Measurements from ENCODE around the gene ASCL3.
"Not testable (repeated sequence)": the region's sequence is repeated elsewhere in the genome, so short reads cannot be mapped to it uniquely, and the experiment has no call there.

The ASCL3 gene

DNA sequence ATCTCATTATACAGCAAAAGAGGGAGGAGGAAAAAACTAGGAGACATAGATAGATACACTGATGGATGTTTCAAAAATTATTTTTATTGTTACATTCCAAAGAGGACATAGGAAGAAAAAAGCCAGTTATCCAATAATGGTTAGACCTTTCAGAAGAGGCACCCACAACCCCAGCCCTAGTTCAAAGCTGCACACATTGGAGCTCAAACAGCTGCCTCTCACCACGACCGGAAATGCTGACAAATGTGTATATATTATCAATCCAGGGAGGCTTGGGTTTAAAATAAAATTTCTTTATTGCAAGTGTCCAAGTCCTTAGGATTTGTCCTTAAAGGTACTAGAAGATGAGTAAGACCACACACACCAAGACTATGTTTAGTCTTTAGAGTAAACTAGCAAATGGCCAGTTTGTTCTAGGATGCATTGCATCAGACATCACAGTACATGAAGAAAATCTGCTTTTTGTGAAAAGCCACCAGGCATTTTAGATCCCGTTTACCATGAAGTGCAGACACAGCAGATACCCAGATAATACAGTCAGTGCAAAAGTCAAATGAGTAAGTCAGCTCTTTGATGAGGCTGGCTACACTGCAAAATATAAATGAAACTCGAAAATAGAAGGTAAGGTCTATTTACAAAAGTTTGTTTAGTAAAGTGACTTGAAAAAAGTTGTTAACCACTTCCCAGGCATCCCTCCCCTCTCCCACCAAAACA lies 4.6 kb upstream of the ASCL3 start:
- DNase-seq (ENCODE audit: low read depth, low spot score): no peak

DNA sequence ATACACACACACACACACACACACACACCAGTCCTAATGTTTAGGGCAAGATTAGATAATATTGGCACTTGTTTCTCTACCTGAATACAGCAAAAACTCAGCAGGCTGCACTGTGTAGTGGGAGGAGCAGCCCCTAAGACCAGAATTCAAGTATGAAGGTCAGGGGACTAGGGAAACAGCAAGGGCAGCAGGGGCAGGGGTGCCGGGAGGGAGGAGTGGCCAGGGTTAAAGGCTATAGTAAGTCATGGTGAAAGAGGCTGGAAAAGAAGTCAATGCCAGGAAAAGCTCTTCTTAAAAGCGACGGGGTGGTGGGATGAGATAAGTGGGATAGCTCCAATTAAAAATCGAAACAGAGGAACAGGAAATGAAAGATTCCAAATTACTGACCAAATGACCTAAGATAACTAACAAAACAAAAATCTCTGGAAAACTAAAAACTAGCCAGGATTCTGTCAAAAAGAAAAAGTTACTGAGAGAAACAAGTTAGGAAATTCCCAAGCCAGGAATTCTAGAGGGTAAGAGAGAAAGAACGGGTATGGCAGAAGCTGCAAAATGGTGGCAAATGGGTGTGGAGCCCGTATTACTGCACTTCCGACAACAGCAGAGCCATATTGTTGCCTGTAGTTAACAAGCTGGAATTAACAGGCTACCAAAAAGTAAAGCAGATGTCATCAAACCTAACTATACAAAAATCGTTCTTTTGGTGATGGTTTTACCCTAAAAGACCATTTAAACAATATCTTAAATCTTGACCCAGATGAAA lies 1.3 kb downstream of the ASCL3 start:
- DNase-seq (ENCODE audit: low read depth, low spot score): no peak

DNA sequence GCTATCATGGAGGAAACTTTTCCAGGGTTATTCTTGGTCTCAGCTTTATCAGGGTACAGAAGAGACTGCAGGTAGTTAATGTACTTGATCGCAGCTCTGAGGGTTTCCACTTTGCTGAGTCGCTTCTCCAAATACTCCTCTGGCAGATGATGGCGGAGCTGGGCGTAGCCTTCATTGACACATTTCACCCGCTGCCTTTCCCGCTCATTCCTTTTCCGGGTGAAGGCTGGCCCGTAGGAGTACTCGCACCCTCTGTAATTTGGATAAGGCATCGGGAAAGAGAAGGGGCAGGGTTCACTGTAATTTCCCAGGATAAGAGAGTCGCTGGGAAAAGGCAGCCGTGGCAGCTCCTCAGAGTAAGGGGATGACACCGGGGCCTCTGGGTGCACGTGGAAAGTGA lies 5.2 kb downstream of the ASCL3 start:
- DNase-seq (ENCODE audit: low read depth, low spot score): no peak

DNA sequence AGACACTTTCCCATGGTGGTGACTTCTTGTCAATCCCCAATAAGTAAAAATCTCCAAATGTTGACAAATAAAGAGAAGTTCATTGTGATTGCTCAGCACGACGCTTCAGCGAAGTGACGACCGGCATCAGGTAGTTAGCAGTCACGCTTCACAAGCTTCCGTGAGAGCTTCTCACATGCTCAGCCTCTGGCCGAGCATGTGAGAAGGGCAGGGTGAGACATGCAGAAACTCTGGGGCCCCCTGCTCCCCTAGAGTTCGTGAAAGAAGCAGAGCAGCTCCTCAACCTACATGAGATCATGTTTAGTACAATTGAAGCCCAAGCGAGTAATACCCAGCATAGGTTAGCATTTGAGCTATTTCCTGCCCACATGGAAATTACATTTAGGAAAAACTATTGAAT lies 5.7 kb downstream of the ASCL3 start:
- no peak for DNase-seq (ENCODE audit: low read depth, low spot score)

DNA sequence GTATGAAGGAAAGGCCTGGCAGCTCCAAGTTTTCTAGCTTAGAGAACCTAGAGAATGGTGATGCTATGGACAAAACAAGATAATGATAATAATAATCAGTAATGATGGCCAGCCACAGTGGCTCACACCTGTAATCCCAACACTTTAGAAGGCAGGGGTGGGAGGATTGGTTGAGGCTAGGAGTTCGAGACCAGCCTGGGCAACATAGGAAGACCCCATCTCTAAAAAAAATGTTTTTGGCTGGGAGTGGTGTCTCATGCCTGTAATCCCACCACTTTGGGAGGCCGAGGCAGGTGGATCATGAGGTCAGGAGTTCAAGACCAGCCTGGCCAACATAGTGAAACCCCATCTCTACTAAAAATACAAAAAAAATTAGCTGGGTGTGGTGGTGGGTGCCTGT lies 7.0 kb downstream of the ASCL3 start:
- not testable (repeated sequence) for DNase-seq (ENCODE audit: low read depth, low spot score)

DNA sequence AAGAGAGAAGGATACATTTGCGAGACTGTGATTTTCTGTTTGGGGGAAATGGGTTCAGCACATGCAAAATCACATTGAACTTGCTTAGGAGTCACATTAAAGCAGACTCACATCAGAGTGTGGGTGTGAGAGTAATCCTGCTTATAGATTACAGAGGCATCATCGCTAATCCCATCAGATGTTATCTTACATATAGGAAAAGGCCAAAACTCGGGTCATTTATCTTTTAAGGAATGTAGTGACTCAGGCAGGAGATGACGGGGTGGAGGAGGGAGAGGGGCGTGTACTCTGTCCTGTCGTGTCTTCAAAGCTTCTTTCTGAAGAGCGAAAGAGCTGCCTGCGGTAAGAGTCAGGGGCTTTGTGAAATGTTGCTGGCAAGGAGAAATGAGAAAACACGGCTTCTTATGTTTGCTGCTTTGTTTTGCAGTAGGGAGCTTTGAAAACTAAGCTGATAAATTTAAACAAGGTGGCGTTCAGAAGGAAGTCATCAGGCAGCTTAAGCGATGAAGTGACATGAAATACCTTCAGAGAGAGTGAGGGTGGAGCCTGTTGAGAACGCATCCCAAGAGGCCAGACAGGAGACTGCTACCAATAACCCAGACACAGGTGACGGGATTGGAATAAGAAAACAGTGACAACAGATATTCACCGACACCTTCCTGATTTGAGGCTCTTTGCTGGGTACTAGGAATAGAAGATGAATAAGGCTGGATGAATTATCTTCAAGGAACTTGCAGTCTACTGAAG lies 7.9 kb downstream of the ASCL3 start:
- DNase-seq (ENCODE audit: low read depth, low spot score): no peak

DNA sequence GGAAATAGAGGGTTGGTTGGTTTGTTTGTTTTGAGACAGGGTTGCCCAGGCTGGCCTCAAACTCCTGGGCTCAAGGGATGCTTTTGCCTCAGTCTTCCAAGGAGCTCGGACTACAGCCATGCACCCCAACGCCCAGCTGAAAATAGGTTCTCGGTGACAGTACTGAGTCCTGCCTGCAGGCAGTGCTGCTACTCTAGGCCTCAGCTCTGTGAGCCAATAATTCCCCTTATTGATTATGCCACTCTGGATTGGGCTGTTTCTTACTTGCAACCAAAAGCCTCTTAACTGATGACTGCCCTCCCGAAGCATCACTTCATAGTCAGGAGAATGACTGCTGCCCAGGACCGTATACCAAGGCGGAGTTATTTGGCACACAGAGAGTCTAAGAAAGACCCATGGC lies 8.9 kb downstream of the ASCL3 start:
- DNase-seq (ENCODE audit: low read depth, low spot score): no peak

DNA sequence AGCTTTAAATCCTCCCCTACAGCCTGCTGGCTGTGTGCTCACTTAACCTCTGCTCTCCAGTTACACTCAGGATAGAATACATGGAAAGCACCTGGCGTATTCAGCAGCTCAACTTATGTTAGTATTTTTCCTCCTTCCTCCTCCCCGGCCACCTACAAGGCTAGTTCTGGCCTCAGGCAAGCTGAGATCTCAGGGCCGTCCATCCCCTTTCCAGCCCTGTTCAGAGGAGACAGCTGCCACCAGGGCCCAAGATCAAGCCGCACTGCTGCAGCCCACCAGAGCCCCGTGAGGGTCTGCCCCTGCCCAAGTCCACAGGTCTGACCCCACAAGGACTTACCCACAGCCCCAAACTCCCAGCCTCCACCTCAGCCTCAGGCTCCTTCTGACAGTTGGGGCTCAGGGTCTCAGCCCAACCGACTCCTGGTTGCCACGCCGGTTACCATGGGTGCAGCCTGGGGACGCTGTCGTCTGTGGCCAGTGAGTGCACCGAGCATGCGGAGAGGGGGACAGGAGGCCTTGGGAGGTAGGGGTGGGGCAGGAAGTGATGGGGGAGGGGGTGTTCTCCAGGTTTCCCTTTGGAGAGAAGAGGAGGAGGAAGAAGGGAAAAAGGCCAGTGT lies 10.1 kb downstream of the ASCL3 start, which contains the start of gene C11orf16:
Gene C11orf16, minus strand, starts transcription at position 384 of the 617 bp plus-strand sequence. CDS start 639 bp downstream, outside the sequence.
- no peak for DNase-seq (ENCODE audit: low read depth, low spot score)

DNA sequence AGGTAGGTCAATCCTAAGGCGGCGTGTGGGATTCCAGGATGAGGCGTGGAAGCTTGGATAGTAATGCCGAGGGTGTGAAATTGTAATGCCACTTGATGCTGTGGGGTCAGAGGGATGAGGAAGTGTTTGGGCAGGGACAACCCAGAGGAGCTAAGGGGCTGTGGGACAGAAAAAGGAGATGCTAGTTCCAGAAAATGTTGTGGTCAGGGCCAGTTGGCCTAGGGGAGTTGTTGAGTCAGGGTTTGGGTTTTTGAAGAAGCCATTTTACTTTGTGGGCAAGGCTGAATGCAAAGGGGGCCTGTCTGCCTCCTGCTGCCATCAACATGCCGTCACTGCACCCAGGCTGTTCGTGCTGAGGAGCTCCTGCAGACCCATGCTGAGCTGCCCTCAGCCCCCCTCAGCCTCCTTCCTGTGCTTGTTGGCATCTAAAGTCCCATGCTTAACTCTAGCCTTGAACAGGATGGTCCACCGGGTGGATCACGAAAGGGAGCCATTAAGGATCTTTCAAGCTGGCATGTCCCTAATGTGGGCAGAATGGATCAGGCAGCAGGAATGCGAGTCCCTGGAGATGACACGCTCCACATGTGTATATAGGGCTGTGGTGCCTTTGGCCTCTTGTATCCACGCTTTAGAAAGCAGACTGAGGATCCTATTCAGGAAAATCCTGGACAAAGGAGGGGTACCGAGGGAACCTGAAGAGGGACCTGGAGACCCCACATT lies 12.2 kb downstream of the ASCL3 start:
- no peak for DNase-seq (ENCODE audit: low read depth, low spot score)

DNA sequence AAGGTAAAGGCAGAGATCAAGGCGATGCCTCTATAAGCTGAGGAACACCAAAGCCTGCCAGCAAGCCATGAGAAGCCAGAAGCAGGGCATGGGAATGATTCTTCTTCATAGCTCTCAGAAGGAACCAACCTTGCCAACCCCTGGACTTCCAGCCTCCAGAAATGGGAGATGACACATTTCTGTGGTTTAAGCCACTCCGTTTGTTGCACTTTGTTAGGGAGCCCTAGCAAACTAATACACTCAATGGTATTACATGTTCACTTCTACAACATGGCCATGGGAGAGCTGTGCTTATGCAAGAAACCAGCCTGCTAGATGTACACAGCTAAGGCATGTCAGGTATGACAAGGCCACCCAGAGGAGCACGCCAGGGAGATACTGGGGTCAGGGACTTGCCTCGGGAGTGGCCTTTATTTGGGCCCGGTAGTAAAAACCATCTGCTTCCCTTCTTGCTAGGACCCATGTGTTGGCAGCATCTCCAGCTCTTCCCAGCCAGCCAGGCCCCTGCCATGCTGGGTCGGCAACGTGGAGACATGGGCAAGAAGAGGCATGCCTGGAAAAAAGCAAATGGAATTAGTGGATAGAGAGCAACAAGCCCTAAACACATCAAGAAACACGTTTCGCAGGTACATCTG lies 13.7 kb downstream of the ASCL3 start:
- no peak for DNase-seq (ENCODE audit: low read depth, low spot score)

DNA sequence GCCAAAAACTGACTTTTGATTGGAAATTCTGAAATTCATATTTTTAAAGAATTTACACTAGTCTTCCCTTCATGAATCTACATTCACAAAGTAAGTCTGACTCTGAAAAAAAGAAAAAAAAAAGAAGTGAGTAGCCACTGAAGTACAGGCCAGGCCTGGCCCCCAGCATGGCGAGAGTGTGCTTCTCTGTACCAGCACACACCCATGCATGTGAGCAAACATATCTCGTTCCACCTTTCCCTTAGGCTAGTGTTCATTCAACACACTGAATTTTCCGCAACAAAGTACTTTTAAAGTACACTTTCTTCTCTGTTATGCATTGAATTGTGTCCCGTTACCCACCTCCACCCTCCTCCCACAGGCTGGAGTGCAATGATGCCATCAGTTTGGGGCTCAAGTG lies 14.6 kb downstream of the ASCL3 start:
- no peak for DNase-seq (ENCODE audit: low read depth, low spot score)

DNA sequence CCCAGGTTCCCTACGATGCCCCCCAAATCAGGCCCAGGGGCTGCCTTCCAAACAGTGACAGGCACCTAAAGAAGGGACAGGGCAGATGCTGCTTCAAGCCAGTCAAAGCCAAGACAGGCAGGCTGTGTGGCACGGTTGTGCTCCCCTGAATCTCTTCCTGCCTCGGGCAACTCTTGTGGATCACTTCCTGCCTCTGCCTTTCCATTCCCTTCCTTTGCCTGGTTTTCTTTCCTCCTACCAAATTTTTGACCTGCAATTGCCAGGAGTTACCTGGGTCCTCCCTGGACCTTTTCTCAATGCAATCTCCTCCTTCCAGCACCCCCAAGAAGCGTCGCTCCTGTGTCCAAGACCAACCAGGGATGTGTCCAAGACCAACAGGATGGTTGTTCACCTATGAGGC lies 15.6 kb downstream of the ASCL3 start:
- DNase-seq (ENCODE audit: low read depth, low spot score): no peak

DNA sequence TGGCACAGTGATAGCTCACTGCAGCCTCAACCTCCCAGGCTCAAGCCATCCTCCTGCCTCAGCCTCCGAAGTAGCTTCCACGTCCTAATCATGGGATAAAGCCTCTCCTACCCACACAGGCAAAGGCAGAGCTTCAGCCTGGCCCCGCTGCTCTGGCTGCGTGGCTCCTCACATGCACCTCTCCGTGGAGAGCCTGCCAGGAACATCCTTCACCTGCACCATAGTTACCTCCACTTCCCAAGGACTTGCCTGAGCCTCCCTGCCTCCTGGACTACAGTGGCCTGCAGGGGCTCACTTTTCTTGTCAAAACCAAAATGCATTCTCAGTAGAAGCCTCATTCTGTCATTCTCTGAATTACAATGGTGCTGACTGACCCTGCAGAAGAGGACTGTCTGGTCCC lies 16.6 kb downstream of the ASCL3 start:
- no peak for DNase-seq (ENCODE audit: low read depth, low spot score)

DNA sequence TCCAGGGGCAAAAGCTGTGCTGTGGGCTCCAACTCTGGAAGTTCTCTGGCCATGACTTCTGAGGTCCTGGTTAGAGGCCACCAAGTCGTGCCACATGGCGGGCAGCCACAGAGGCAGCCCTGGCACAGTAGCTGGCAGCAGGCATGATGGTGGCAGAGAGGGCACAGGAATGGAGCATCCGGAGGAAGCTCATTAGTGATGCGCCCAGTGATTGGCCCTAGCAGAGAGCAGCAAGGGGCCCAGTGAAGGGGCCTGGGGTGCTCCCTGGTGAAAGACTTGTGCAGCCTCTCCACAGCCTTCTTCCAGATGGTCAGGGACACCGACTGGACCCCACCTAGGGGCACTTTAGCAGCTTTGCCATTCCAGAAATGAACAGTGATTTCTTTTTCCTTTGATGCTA lies 17.1 kb downstream of the ASCL3 start:
- DNase-seq (ENCODE audit: low read depth, low spot score): no peak

DNA sequence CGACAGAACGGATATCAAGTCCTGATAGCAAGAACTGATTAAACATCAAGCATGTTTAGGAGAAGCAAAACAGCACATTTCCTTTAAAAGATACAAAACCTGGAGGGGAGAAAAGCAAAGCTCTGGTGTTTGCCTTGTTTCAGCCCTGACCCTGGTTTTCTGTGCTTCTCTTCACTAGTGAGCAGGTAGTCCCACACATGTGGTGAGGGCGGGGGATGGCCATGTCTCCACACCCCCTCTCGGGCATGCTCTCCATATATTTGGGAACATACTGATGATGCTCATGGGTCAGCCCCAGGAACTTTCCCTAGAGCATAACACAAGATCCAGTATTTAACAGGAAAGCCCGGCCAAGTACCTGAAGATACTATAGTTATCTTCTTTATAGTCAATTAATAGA lies 20.1 kb downstream of the ASCL3 start:
- no peak for DNase-seq (ENCODE audit: low read depth, low spot score)

DNA sequence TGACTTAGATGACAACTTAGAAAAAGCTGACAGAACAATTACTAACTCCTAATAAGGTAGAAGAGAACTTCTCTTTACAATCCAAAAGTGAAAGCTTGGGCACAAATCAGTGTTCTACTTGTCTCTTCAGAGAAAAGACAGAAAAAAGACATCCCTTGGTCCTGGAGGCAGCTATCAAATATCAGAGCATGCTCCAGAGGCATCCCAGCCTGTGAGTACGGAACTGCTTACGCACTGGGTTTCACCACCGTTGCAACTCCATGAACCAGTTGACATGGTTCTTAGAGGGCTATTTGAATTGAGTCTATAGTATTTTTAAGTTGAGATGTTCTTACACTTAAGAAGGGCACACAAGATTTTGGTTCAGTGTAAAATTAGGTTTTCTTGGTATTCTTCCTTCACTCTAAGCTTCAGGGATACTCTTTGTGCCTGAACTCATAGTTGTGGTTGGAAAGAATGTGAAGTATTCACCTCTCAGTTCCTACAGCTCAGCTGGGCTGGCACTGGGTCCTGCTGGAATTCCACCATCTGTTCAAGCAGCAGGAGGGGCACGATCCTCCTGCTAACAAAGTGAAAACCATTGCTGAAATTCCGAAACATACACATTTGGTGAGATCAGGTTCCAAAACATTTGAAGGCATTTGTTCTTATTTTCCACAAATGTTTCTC lies 25.5 kb downstream of the ASCL3 start:
- no peak for DNase-seq (ENCODE audit: low read depth, low spot score)

DNA sequence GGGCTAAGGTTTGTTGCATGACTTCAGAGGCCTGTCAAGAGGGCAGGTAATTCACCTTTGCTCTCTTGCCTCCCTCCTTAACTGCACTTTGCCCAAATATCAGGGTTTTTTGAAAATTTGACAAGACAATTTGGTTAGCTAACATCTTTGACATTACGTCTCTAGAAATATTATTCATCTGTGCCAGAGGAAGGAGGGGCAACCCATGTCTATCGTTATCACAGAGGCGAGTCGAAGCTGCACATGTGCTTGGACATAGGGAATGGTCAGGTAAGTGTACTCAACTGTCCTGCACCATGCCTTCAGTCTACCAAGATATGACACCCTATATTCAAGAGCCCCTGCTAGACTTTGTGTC lies 28.2 kb downstream of the ASCL3 start:
- DNase-seq (ENCODE audit: low read depth, low spot score): no peak

DNA sequence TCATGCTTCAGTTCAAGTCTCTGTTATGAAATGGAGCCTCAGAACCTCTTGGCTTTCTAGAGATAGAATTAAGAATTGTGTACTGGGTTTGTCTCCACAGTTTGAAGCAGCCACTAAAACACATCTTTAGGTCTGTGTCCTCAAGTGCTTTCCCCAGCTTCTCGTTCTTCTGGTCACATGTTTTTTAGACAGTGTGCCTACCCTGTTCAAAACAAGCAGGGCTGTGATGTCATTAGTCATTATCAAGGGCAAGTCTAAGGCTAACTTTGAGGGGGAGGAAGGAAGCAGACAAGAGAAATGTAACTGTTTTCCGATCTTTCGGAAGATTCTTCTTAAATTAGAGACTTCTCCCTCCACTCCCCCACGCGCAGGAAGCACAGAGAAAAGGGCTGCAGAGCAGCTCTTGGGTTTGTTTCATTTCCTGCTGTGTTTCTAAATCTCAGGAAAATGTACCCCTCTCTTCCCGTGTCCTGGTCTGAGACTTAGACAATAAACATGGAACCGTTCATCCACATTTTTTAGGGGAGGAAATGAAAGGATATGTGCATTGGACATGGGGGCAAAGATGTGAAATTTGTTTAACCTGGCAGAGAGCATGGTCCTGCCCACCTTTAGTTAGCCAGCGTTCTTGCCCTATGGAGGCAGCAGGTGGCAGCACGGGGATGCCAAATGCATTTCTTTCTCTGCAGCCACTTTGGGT lies 28.7 kb downstream of the ASCL3 start:
- DNase-seq (ENCODE audit: low read depth, low spot score): peak; percentile 13

DNA sequence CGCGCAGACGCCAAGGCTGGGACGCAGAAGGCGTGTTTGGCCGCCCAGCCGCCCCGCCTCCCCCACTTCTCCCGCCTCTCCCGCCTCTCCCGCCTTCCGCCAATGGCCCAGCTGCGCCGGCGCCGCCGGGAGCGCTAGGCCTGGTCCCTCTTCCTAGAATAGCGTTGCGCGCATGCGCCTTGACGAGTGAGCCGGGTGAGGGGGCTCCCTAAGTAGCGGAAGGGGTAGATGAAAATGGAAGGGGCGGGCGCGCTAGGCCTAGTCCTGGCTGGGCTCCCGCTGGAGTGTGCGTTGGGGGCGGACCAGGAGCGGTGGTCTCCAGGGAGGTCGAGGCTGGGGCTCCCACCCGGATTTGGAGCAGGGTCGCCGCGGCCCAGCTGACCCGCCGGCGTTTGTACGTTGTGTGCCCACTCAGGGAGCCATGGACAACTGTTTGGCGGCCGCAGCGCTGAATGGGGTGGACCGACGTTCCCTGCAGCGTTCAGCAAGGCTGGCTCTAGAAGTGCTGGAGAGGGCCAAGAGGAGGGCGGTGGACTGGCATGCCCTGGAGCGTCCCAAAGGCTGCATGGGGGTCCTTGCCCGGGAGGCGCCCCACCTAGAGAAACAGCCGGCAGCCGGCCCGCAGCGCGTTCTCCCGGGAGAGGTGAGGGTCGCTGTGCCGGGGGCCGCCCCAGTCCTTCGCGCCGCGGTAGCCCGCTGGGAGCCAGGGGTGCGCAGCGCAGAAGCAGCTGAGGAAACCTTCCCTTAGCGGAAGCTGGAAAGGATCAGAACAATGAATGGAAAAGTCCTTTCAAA lies 31.6 kb downstream of the ASCL3 start, which contains the start of gene AKIP1:
Gene AKIP1, plus strand, starts transcription at position 161 of the 795 bp plus-strand sequence. Its CDS starts 261 bp downstream, at position 422.
- peak; percentile 72 for DNase-seq (ENCODE audit: low read depth, low spot score)
